NT2/D1 (cell line): Measurements from ENCODE around the gene GALNT12.

Experiments used
- YY1 ChIP-seq: IDR thresholded peaks from 2 replicates; pipeline ENCODE4 v1.6.1; 2011; ENCODE audit not compliant: insufficient read length, insufficient read depth
- ZNF274 ChIP-seq: IDR thresholded peaks from 2 replicates; pipeline ENCODE4 v1.6.1; 2011; ENCODE audit warnings: mild to moderate bottlenecking, low read depth, low read length

GRCh38 chr9:98794802-98795201 is 12.7 kb upstream of the GALNT12 start:
- TF ChIP-seq YY1 (no peak), ZNF274 (no peak)
